ENCODE results near the gene C9orf40.

C9orf40 gene, protein sequence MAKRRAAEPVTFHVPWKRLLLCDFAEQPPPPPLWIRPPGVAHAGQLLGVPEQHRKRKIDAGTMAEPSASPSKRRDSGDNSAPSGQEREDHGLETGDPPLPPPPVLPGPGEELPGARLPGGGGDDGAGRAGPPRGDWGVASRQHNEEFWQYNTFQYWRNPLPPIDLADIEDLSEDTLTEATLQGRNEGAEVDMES

DNA sequence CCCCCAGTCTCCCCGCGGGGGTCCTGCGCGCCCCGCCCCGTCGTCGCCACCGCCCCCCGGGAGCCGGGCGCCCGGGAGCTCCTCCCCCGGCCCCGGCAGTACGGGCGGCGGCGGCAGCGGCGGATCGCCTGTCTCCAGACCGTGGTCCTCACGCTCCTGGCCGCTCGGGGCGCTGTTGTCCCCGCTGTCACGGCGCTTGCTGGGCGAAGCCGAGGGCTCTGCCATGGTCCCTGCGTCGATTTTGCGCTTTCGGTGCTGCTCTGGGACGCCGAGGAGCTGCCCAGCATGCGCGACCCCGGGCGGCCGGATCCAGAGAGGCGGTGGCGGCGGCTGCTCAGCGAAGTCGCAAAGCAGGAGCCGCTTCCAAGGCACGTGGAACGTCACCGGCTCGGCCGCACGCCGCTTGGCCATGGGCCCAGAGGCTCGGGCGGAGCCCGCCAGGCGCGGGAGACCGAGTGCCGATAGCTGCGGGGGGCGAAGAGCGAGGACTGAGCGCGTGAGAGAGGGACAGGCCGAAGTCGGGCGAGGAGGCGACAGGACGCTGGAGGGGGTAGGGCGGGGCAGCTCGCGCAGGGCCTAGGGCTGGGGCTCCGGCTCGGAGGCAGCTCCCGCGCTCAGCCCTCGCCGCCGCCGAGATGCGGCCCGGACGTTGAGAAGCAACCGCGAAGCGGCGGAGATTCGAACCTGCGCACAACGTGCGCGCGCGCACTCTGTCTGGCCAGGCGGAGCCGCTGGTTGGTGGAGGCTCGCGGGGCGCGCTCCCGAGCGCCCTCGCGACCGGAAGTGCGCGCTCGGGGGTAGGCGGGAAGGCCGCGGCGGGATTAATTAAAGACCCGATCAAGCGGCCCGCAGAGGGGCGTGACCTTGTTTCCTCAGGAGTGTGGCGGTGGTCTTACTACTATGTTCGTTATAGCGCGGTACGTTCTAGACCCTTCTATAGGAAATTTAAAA is at the start of gene C9orf40:
Gene C9orf40, minus strand, starts transcription at position 712 of the 951 bp plus-strand sequence. Its CDS starts 301 bp downstream, at position 411.
- DNase-seq: peak; percentile 58

DNA sequence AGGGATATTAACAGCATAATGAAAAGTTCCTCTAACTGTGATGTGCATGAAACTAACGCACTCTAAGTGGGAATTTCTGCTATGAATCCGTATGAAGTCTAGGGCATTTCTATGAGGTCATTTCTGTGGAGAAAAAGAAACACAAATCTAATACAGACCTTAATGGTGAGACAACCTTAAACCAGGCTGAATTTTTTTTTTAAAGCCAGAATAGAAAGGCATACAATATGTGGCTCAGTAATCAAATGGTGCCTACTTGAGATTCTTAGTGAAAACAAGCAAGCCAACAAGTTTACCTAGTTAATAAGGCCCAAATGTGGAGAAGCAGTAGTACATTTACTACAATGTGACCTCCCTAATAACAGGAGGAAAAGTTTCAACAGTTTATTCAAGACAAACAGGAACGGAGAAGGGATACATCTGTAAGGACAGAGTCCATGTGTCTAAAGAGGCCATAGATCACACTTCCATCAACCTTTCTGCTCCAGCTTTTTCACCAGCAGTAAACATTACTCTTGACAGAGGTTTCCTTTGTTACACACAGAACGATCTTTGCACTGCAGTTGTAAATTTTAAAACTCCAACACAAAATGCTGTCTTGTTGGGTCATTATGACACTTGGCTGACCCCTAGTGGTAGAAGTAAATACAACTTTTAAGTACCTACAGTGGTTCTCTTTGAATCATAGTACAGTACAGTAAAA is 49.2 kb upstream of the C9orf40 start:
- DNase-seq: peak; percentile 49

DNA sequence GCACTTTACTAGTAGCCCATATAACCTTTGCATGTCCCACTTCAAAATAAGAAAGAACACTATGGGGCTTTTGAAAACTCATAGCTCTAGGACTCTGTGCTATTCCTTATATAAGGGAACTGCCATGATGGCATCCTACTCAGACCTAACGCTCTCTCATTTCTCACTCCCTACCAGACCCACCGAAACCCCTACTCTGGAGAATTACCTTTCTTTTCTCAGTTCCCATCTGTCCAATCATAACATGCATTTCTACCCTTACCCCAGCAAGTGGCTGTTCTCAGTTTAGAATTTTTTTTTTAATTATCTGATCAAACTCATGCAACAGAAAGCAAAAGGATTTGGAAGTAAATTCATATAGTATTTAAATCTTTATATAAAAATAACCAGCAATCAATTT is 48.1 kb upstream of the C9orf40 start:
- DNase-seq: no peak

DNA sequence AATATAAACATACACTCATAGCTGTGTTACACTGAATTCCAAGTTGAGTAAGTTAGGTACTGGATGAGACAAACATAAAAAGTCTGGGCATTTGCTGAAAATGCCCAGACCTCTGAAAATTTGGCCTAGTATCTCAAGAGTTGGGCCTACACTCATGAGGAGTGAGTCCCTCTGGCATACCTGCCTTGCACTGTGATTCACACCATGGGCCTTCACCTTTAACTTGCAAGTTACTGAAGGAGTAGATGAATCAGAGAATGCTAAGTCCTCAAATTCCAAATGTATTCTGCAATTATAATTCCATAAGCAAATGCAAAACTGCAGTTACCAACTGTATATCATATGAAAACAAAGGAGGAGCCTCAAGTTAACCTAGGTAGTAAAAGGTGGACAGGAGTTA is 32.3 kb upstream of the C9orf40 start:
- DNase-seq: no peak

DNA sequence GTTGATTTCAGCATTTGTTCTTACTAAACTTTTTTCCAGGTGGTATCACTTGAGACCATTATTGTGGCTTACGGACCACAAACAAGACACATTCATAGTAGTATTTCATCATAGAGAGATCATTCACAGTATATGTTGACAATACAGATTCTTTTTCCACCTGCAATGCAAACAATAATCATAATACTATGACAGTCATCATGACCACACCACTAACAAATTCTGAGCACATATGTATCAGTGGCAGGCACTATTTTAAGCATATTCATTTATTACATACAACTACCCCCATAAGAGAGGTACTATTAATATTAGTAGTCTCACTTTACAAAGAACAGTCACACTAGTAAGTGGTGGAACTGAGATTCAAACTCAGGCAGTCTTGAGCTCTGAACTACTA is 31.0 kb upstream of the C9orf40 start:
- no peak for DNase-seq

DNA sequence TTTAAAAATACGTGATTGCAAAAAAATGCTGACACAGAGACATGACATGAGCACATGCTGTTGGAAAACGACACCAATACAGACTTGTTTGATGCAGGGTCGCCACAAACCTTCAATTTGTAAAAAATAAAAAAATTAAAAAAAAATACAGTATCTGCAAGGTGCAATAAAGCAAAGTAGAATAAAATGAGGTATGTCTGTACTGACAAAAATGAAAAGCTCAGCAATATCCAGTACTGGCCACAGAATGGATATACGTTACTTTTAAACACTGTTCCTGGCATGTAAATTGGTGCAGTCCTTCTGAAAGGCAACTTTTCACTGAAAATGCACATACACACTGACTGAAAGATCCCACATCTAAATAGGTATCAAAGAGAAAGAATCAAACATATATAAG is 27.1 kb upstream of the C9orf40 start:
- no peak for DNase-seq

DNA sequence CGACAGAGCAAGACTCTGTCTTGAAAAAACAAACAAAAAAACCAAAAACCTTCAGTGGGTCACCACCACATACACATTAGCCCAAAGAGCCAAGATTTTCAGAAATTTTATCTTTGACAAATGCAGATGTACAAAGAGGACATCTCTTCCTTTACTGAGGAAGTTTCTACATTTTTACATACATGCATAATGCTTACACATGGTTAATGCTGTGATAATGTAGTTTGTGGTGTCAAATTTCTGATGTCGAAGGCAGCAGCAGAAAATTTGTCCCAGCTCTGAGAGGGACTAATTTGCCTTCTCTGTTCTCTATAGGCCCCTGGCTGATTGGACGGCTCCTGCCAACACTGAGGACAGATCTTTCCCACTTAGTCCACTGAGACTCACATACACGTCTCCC is 24.6 kb upstream of the C9orf40 start:
- DNase-seq: no peak

DNA sequence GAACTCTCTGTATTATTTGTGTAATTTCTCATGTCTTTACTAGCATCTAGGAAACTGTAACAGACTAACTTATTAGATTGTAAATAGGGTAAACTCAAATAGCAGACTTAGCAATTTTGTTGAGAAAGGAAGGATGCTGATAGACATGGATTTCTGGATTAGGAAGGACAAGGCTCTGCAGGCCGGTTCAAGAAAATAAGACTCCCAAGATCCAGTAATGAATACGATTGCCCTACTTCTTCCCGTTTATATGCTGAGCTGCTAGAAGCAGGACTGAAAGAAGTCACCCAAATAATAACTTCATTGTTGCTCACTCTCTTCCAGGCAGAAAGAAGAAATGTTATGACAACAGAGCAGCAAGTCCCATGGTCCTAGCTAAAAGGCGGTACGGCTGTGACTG is 22.8 kb upstream of the C9orf40 start:
- DNase-seq: no peak

DNA sequence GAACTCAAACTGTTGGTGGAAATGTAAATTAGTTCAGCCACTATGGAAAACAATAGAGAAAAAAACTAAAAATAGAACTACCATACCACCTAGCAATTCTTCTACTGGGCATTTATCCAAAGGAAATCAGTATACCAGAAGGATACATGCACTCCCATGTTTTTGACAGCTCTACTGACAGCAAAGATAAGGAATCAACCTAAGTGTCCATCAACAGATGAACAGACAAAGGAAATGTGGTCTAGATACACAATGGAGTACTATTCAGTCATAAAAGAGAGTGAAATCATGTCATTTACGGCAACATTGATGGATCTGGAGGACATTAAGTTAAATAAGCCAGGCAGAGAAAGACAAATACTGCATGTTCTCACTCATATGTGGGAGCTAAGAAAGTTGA is 21.8 kb upstream of the C9orf40 start:
- no peak for DNase-seq

DNA sequence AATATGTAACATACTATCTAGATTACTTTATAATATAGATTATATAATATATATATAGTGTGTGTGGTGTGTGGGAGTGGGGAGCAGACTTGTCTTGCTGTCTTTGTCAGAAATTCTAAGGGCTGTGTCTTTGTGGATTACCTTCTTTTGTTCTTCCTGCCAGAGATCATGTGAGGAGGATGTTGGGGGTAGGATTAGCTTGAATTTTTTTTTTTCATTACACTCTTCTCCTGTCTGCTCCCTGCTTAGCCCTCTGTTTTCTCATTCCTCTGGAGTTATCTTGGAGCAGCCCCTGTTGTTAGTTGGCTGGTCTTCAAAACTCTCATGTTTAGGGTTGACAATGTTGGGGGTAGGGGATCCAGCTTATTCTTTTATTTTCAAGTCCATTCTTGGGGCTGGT is 21.0 kb upstream of the C9orf40 start:
- DNase-seq: no peak

DNA sequence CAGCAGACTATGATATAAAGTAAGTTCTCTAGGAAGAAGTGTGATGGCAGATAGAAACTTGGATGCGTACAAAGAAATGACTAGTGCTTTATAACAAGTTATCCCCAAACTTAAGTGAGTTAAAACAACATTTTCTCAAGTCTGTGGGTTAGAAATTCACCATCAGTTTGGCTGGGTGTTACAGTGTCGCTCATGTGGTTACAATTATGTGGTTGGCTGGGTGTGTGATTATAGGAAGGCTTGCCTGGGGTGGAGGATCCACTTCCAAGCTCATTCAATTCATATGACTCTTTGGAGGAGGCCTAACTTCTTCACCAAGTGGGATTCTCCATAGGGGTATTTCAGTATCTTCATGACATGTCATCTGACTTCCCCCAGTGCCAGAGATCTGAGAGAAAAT is 10.3 kb upstream of the C9orf40 start:
- no peak for DNase-seq

DNA sequence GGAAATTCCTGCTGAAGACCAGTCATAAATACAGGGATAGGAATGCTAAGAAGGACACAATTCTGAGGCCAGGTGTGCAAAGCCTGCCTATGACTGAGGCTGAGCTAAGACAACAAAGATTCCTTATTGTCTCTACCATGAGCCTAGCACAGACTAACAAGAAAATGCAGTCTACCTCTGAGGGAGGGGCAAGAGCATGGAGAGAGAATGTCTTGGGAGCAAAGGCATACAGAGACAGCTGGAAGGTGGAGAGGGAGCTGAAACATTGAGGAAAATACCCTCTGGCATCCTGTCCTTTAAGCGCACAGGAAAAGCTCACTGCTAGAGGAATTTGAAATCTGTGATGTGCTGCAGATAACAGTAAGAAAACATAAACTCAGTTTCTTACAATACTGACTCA is 8.8 kb upstream of the C9orf40 start:
- no peak for DNase-seq

DNA sequence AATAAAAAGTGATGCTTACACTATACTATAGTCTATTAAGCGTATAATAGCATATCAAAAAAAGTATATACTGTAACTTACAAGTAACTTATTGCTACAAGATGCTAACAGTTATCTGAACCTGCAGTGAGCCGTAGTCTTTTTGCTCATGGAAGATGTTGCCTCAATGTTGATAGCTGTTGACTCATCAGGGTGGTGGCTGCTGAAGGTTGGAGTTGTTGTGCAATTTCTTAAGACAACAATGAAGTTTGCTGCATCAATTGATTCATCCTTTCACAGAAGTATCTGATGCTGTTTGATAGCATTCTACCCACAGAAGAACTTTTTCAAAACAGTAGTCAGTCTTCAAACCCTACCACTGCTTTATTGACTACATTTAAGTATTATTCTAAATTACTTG is 7.8 kb upstream of the C9orf40 start:
- DNase-seq: no peak

DNA sequence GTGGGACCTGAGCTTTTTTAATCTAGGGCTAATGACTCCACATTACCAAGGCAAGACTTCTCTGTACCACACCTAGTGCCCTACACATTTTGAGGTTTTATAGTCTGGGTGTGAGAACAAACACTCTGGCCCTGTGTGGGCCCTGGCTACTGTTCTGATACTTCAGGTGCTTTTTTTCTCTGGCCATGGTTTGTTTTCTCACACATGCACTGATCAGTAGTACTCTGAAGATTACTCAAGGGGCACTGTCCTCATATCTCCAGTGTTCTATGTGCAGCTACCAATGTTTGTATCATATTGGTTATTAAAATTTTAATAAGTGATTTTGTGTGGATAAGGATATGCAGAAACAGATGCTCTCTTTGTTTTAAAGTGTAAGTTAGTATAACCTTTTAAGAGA is 5.9 kb upstream of the C9orf40 start:
- DNase-seq: no peak

DNA sequence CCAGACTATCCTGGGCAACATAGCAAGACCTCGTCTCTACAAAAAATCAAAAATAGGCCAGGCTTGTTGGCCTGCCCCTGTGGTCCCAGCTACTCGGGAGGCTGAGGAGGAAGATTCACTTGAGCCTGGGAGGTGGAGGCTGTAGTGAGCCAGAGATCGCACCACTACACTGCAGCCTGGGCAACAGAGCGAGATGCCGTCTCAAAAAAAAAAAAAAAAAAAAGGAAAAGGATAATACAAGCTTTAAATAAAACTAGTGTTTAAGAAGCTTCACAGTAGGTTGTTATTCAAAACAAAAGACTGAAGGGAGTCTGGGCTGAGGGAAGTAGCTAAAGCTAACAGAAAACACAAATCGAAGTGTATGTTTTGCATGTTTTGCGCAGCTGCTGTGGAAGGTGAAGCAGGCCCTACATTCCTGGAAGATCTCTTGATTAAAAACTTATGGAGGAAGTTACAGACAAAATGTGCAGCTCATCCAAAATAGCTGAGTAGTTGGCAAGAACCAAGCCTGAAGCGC is 581 bp upstream of the C9orf40 start:
- no peak for DNase-seq

DNA sequence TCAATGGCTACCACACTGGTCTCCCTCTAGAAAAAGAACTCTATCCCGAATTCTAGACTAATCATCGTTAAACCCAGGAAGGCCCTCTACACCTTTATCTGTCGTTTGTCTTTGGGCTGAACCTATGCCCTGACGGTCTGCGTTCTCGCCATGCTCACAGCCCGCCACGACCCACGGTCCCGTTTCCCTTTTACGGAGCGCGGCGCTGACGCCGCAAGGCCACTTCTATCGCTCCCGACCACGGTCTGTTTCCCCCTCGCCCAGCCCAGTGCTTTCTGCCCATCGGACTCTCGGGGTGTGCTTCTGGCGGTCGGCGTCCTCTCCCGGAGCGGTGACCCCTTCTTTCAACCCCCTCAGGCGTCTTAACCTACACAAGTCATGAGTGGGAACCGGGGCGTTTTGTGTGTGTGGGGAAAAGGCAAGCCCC is 974 bp downstream of the C9orf40 start:
- DNase-seq: no peak

DNA sequence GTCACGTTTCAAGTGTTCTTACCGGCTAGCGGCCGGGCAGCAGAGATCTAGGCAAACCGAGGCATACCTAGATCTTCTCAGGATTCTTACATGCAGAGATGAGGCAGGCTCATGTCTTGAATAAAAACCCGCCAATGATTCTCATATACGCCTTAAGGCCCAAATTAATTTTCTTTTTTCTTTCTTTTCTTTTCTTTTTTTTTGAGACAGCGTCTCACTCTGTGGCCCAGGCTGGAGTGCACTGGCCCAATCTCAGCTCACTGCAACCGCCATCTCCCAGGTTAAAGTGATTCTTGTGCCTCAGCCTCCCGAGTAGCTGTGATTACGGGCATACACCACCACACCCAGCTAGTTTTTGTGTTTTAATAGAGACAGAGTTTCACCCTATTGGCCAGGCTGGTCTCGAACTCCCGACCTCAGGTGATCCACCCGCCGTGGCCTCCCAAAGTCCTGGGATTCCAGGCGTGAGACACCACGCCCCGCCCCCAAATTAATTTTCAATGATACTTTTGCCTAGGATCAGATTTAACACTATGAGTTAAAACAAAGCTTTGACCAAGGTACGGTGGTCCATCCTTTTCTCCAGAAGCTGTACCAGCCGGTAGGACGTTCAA is 1.5 kb downstream of the C9orf40 start:
- DNase-seq: no peak

DNA sequence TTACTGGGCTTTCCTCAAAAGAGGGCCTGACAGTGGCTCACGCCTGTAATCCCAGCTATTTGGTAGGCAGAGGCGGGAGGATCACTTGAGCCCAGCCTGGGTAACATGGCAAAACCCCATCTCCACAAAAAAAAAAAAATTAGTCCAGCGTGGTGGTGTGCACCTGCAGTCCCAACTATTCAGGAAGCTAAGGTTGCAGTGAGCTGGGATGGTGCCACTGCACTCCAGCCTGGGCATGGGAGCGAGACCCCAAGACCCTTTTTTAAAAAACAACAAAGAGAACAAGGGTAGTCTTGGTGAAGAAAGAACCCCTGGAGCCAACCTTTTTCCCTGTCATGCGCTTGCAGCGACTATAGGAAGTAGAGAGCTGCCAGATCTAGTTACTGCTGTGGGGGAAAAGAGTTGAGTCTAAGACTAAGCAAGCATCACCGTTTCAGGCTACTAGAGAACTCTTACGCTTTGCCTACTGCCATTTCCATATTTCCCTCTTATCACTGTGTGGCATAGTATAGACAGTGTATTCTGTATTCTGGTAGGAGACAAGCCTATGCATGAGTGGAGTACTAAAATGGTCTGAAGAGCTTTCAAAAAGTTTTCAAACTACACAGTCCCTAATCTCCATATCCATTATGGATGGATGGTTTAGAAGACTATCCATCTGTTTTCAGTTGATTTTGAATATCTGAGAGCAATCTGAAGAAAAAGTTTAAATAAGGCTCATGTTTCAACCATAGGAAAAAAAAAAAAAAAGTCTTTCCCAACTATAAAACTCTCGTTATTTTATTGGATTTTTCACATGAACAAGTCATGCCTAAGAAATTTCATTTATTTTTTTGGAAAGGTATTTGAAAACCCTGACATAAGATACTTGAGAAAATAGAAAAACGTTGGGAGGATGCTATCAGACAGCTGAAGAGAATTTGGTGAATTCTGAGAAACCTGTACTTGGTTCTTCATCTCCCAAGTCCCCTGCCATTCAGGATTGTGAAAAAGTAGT is 2.6 kb downstream of the C9orf40 start:
- DNase-seq: no peak

DNA sequence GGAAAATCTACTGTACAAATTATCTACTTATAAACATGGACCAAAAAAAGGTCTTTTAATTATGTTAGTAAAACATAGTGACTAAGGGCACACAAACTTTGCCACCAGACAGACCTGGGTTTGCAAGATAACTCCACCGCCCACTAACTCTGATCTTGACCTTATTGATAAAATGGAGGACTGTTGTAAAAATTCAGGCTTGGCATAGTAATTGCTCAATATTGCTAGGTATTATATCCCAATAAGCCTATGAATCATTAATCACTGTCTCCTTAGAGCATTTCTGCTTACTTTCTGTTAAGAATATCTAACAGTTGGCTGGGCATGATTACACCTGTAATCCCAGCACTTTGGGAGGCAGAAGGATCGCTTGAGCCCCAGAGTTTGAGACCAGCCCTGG is 3.8 kb downstream of the C9orf40 start:
- no peak for DNase-seq

DNA sequence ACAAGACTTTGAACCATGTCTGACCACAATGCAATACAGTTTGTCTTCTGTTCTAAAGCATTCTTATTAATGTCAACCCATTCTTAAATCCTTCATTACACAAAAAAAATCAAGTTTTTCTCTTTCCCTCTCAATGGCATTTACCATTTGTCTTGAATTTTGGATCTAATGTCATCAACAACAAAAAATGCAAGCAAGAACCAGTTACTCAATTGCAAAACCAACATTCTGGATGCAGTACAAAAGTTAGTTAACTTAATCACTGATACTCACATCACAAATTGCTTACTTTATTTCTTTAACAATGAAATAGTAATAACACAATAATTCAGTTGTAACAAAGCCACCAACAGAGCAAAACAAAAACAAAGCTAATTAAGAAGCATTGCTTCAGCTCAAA is 6.0 kb downstream of the C9orf40 start:
- DNase-seq: no peak

DNA sequence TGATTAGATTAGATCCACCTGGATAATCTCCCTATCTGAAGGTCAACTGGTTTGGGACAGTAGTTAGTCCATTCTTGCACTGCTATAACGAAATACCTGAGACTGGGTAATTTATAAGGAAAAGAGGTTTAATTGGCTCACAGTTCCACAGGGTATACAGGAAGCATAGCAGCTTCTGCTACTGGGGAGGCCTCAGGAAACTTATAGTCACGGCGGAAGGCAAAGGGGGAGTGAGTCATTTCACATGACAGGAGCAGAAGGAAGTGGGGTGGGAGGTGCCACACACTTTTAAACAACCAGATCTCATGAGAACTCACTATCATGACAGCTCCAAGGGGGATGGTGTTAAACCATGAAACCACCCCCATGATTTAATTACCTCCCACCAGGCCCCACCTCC is 9.9 kb downstream of the C9orf40 start:
- DNase-seq: no peak

DNA sequence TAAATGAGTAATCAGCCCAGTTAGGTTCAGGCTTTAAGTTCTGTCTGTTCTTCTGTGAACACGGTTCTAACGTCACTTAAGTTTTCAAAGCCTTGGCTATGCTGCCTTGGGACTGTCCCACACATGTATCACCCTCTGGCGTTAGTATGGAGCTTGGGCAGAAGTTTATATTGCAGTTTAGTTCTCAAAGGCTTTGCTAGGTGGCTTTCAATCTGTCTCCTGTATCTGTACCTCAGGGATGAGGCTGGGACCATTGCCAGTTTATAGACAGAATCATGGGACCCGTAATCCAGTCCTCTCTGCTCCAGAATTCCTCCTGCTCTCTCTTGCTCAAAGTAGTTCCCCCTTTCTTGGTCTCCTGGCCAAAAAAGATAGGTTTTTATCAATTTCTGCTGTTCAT is 12.1 kb downstream of the C9orf40 start:
- DNase-seq: no peak
